HG03469 (cell line): ENCODE results near the gene LMNB1.
A peak's percentile ranks its signal among the peaks of the same experiment; 100 is the strongest.
"Not testable (repeated sequence)": the region's sequence is repeated elsewhere in the genome, so short reads cannot be mapped to it uniquely, and the experiment has no call there.

Source experiments
- ATAC-seq: cut with Tn5 transposase; IDR thresholded peaks from one replicate; pipeline ENCODE4 v1.9.1; 2021; ENCODE audit warnings: mild to moderate bottlenecking, moderate library complexity, moderate number of reproducible peaks; ENCODE audit not compliant: unreplicated experiment

The LMNB1 gene

DNA sequence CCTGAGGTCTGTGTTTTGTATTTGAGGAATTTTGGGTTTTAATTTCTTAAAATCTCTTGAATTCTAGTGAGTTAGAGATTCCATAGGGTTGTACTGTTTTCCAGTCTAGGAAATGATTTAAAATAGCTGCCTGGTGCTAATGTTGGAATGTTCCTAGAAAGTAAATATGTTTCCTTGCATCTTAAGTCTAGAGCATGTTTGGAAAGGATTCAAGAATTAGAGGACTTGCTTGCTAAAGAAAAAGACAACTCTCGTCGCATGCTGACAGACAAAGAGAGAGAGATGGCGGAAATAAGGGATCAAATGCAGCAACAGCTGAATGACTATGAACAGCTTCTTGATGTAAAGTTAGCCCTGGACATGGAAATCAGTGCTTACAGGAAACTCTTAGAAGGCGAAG is 41.8 kb downstream of the LMNB1 start:
- no peak for ATAC-seq

DNA sequence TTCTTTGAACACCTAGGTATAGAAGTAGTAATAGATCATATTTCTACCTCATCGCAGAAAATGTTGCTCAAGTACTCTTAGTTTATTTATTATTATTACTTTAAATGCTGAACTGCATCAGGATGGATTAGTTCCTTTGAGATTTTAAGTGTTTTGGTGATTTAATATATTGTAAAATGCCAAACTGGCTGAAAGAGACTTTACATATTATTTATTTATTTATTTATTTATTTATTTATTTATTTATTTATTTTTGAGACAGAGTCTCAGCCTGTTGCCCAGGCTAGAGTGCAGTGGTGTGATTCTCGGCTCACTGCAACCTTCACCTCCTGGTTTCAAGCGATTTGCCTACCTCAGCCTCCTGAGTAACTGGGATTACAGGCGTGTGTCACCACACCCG is 42.3 kb downstream of the LMNB1 start:
- no peak for ATAC-seq

DNA sequence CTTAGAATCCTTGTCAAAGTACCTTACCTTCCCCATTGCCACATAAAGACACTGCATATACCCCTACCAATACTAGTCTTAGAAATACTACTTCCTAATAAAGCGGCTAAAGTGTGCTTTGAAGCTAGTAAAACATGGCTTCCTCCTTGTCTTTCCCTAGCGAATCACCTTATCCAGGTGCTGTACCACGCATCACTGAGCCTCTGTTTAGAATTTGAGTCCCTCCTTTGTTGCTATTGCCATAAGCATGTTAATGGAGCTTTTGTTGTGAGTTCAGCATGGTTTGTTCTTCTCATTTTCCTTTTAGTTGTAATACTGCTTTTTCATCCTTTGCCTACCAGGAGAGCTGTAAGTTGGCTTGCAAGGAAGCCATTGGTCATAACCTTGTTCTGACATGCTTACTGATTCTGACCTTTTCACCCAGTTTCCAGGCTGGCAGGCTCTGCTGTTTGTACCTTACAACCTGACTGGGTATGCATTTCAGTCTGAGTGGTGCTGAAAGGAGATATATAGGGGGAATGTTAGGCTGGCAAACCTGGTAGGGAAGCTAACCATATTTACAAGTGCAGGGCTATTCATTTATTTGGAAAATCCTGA is 49.8 kb downstream of the LMNB1 start:
- ATAC-seq: no peak

GRCh38 chr5:126829098-126829497 is 52.2 kb downstream of the LMNB1 start:
- no peak for ATAC-seq

DNA sequence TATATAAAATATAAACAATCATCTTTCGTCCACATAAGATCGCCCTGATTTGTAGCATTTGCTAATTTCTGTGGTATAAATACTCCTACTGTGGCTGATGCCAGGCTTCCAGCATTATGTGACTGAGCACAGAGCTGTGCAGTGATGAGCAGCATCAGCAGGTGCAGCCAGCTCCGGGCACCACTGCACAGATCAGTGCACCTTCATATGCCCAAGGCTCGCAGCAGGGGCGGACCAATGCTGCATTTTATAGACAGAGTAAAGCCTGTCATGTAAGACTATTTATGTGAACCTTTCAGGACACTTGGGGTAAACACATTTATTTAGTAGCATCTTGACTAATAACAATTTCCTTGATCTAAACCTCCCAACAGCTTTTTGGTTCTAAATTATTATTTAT is 53.1 kb downstream of the LMNB1 start:
- ATAC-seq: no peak

DNA sequence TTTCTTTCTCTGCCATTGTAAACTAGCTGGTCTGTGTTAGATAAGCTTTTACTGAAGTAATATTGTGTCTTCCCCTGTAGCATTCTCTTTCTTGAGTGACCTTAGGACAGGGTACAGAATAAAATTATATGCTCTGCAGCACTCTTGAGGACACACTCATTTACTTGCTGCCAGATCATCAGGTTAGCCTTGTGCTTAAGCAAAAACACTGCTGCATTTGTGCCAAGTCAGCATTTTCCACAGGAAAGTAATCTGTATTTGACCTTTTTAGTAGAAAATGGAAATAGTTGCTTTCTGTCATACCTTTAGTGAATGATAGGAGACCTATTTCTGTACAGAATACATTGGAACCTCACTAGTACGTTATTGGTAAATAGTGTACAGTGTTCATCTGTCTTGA is 54.2 kb downstream of the LMNB1 start:
- ATAC-seq: no peak

- ATAC-seq: no peak
These were observed 59.8 kb downstream of the LMNB1 start for GRCh38 chr5:126836778-126837177.

GRCh38 chr5:126837242-126837641 is 60.3 kb downstream of the LMNB1 start:
- ATAC-seq: no peak

DNA sequence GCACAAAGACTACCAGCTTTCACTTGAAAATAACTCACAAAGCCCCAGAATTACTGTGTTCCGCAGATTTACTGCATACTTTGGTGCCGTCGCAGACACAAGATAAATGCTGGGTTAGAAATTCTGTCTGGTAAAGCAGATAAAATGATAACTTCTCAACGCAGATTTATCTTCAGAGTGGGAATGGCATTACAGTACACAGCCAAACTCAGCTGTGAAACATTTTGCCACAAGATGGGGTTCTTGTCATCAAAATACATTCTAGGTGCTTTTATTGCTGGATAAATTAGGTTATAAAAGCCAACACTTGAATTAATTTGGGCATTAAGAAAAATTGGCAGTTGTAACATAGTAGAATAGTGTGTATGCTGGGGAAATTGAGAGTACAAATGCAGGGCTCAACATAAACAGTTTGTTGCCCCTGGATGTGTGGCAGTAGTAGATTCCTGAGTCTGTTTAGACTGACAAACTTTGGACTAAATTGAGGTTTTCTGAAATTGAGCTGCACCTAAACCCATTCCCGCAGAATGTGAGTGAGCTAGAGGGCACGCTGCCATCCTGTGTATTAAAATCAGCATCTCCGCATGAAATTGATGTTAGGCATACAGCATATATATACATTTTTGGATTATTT is 61.1 kb downstream of the LMNB1 start:
- ATAC-seq: no peak

DNA sequence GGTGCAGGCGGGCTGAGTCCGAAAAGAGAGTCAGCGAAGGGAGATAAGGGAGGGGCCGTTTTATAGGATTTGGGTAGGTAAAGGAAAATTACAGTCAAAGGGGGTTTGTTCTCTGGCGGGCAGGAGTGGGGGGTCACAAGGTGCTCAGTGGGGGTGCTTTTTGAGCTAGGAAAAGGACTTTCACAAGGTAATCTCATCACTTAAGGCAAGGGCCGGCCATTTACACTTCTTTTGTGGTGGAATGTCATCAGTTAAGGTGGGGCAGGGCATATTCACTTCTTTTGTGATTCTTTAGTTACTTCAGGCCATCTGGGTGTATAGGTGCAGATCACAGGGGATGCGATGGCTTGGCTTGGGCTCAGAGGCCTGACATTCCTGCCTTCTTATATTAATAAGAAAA is 62.5 kb downstream of the LMNB1 start:
- ATAC-seq: not testable (repeated sequence)

DNA sequence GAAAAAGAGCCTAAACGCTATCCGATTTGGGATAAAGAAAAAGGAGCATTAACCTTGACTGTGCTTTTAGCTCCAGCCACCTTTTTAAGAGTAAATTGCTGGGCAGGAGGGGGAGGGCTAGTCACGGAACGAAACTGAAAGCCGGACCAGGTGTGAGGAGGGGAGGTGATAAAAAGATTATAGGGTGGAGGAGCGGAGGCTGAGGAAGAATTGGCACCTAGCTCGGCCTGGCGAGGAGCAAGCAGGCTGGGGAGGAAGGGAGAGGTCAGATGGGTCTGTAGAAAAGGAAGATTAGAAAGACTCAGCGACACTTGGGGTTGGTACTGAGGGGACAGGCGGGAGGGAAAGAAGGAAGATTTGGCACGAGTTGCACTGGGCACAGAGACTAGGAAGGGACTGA is 66.4 kb downstream of the LMNB1 start:
- not testable (repeated sequence) for ATAC-seq

- ATAC-seq: not testable (repeated sequence)
These were observed 68.6 kb downstream of the LMNB1 start for GRCh38 chr5:126845470-126846070.

- no peak for ATAC-seq
These were observed 69.4 kb downstream of the LMNB1 start for GRCh38 chr5:126846344-126846743.

GRCh38 chr5:126846744-126847455 is 70.0 kb downstream of the LMNB1 start:
- no peak for ATAC-seq

DNA sequence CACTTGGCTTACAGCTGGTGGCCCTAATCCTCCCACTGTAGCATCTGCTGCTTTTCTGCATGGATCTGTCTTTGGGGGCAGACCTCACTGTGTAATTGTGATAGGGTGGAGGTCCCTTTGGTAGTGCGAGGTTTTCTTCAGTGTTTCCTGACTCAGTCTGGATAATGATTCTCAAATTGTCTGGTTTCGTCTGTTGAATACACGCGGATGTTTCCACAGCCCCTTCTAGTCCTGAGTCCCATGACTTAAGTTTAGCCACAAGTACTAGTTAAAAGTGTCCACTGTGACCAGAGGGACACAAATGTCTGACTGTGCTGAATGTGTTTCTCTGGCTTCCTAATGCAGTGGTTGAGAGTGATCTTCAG is 70.5 kb downstream of the LMNB1 start:
- ATAC-seq: no peak

DNA sequence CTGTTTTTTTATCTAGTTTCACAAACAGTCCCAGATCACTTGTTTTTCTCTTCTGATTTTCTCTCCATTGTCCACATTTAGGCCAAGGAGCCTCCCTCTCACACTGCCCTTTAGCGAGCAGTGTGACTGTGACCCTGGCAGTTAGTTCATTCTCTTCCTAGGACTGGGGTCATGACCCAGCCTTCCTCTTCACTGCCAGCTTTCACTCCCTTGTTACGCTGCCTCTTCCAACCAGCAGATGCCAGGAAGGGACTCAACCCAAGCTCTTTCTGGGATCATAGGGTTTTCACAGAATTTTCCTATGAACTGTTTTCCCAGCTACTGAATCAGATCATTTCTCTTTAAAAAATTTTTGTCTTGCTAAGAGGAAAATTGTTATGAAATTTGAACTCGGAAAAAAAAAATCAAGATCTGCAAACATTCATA is 70.9 kb downstream of the LMNB1 start:
- ATAC-seq: no peak

GRCh38 chr5:126848253-126848652 is 71.3 kb downstream of the LMNB1 start:
- ATAC-seq: no peak

GRCh38 chr5:126849101-126849678 is 72.3 kb downstream of the LMNB1 start:
- ATAC-seq: no peak

DNA sequence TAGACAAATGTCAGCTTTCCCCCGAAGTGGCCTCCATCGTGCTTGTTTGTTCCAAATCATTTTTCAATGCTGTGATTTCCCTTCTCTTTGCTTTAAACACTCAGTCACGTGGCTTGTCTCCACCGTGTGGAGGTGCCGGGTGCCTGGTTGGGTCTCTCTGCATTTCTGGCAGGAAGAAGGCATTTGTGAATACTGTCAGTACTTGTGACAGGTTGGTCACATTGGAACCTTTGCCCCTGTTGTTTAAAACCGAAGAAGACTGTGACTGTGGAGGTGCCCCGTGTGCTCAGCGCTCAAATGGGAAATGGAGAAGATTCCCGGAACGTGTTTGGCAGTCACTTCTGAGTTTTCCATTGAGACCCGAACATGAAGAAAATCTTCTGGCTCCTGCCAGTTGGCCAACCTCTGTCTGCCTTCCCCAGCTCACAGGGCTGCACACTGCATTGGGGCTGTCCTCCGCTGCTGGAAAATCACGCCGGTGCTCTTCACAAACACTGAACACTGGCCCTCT is 74.6 kb downstream of the LMNB1 start:
- ATAC-seq: no peak

DNA sequence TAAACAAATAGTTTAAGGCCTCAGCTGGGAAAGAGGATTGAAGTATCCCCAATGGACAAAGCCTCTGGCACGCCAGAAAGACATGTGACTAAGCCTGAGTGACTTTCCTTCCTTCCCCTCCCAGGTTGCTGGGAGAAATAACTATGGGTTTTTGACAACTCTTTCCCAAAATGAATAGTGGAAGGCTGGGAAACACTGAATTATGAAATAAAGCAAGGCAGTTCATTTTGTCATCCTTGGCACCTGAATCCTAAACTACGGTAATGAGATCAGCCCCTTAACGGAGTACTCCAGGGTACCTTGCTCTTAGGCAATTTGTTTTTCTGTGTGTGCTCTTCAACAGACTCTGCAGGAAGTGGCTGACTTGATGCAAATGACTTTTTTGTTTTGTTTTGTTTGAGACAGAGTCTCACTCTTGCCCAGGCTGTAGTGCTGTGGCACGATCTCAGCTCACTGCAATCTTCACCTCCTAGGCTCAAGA is 75.2 kb downstream of the LMNB1 start:
- peak; percentile 75 for ATAC-seq

DNA sequence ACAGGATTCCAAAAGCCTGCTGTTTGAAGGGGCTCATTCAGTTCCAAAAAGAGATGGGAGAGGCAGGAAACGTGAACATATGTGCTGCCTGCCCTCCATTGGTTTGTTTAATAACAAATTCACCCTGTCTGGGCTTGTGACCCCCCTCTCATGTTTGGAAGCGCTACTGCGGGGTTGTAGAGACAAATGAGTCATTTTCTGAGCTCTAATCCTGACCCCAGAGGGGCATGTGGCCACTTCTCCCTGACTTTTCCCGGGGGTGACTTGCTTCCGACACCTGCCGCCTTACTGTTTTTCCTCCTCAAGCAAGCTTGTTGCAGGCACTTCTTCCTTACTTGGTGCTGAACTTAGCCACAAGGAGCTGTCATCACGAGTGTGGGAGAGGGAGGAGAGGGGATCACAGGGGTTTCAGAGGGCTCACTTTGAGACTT is 75.9 kb downstream of the LMNB1 start:
- no peak for ATAC-seq
